ENCODE results near the gene OTUD1. TPM values are rescaled to one million over a fixed set of nuclear protein-coding genes. Genes with fewer than 3 reads are reported as not detected.

OTUD1 gene
- total RNA-seq, 1 experiment from 2014 or later = 23.9 TPM

DNA sequence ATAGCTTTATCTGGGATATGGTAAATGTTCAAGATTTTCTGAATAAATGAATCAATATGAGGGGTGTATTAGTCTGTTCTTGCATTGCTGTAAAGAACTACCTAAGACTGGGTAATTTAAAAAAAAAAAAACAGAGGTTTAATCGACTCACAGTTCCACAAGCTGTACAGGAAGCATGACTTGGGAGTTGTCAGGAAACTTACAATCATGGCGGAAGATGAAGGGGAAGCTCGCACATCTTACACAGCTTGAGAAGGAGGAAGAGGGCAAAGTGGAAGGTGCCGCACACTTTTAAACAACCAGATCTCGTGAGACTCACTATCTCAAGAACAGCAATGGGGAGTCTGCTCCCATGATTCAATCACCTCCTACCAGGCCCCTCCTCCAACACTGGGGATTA, 32.5 kb upstream of the OTUD1 start:
- CTCF ChIA-PET = no interaction called here
- Histone ChIP-seq H3K27ac (ENCODE audit: low read depth, low read length, poor library complexity, severe bottlenecking) (no peak overlapping the region), H3K4me3 (ENCODE audit: low read depth, low read length, poor library complexity, severe bottlenecking) (no peak overlapping the region), H3K27me3 (replicated peaks; ENCODE audit: insufficient read depth, low read depth, low read length, poor library complexity) (no peaks in the 10 kb centered on the region), H3K36me3 (ENCODE audit: insufficient read depth, low read length, poor library complexity, severe bottlenecking) (no peaks in the 10 kb centered on the region), H3K4me1 (ENCODE audit: insufficient read depth, low read length, poor library complexity, severe bottlenecking) (no peaks in the 10 kb centered on the region), H3K9me3 (ENCODE audit: low read depth, low read length, poor library complexity, severe bottlenecking) (no peaks in the 10 kb centered on the region)
- TF ChIP-seq, protein P1, sequence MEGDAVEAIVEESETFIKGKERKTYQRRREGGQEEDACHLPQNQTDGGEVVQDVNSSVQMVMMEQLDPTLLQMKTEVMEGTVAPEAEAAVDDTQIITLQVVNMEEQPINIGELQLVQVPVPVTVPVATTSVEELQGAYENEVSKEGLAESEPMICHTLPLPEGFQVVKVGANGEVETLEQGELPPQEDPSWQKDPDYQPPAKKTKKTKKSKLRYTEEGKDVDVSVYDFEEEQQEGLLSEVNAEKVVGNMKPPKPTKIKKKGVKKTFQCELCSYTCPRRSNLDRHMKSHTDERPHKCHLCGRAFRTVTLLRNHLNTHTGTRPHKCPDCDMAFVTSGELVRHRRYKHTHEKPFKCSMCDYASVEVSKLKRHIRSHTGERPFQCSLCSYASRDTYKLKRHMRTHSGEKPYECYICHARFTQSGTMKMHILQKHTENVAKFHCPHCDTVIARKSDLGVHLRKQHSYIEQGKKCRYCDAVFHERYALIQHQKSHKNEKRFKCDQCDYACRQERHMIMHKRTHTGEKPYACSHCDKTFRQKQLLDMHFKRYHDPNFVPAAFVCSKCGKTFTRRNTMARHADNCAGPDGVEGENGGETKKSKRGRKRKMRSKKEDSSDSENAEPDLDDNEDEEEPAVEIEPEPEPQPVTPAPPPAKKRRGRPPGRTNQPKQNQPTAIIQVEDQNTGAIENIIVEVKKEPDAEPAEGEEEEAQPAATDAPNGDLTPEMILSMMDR (conservative IDR thresholded peaks at IDR 0.05; ENCODE audit: low read depth, low read length) = no peak
- TF ChIP-seq EZH2 (IDR thresholded peaks at IDR 0.05; ENCODE audit: borderline replicate concordance, low read depth, low read length, poor library complexity, severe bottlenecking) = no peak
- DNase-seq (ENCODE audit: low spot score) = no peak
- no TSS peak for BruUV-seq (replicated peaks)
- POLR2A ChIA-PET (ENCODE audit: low non-redundant PET) = no interaction called here
- intact Hi-C loops (cut with micrococcal nuclease; ENCODE audit: unreplicated experiment) = no loop called here

DNA sequence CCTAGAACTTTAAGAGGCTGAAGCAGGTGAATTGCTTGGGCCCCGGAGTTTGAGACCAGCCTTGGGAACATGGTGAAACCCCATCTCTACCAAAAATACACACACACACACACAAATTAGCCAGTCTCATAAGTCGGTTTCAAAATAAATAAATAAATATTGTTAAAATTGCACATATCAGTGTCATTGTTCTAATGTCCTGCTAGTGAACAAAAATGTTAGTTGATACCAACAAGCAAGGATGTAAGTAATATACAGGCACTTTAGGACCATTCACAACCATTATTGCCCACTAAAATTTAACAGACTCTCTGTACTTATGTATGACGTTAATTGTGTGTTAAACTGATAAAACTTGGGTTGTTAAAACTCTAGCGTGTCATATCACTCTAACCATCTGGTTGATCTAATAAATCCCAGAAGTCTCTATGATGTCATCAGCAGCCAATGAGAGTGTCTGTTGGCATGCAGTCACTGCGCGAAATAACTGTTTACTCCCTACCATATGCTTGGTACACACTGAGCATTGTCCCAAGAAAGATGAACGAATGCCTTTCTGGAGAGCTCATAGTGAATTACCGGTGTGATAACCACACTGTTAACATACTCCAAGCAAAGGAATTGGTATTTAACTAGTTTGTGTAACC, 30.4 kb upstream of the OTUD1 start:
- no peaks in the 10 kb centered on the region for H3K27me3 ChIP-seq (replicated peaks; ENCODE audit: insufficient read depth, low read depth, low read length, poor library complexity)
- DNase-seq (ENCODE audit: low spot score) = no peak
- intact Hi-C loops (cut with micrococcal nuclease; ENCODE audit: unreplicated experiment) = no loop called here
- no peak overlapping the region for H3K4me3 ChIP-seq (ENCODE audit: low read depth, low read length, poor library complexity, severe bottlenecking)
- no peaks in the 10 kb centered on the region for H3K4me1 ChIP-seq (ENCODE audit: insufficient read depth, low read length, poor library complexity, severe bottlenecking)
- H3K36me3 ChIP-seq (ENCODE audit: insufficient read depth, low read length, poor library complexity, severe bottlenecking) = no peaks in the 10 kb centered on the region
- ChIA-PET POLR2A (ENCODE audit: low non-redundant PET) (no interaction called here), CTCF (no interaction called here)
- no TSS peak for BruUV-seq (replicated peaks)
- no peak overlapping the region for H3K27ac ChIP-seq (ENCODE audit: low read depth, low read length, poor library complexity, severe bottlenecking)
- TF ChIP-seq, protein P1 (conservative IDR thresholded peaks at IDR 0.05; ENCODE audit: low read depth, low read length) = no peak
- no peak for TF ChIP-seq EZH2 (IDR thresholded peaks at IDR 0.05; ENCODE audit: borderline replicate concordance, low read depth, low read length, poor library complexity, severe bottlenecking)
- H3K9me3 ChIP-seq (ENCODE audit: low read depth, low read length, poor library complexity, severe bottlenecking) = no peaks in the 10 kb centered on the region

DNA sequence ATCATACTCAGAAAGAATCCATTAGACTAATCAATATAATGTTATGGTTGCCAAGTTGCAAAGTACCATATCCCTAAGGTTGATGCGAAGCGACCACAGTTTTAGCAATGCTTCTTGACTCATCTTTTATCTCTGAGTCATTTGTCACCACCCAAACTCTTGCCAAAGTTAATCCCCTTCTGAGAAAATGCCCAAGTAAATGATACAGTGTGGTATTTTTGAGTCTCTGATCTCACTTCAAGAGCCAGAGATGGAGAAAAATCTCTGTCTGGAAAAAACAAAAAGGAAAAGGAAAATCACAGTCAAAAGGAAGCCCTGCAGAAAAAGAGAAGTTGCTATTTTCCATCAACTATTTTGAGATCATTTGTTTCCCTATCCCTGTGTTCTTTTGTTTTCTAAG, 26.7 kb upstream of the OTUD1 start:
- ChIA-PET CTCF (no interaction called here), POLR2A (ENCODE audit: low non-redundant PET) (no interaction called here)
- BruUV-seq (replicated peaks) = no TSS peak
- no peak overlapping the region for H3K27ac ChIP-seq (ENCODE audit: low read depth, low read length, poor library complexity, severe bottlenecking)
- H3K27me3 ChIP-seq (replicated peaks; ENCODE audit: insufficient read depth, low read depth, low read length, poor library complexity) = no peaks in the 10 kb centered on the region
- no peak overlapping the region for H3K4me3 ChIP-seq (ENCODE audit: low read depth, low read length, poor library complexity, severe bottlenecking)
- intact Hi-C loops (cut with micrococcal nuclease; ENCODE audit: unreplicated experiment) = no loop called here
- DNase-seq (ENCODE audit: low spot score) = peak; percentile 26
- no peaks in the 10 kb centered on the region for H3K9me3 ChIP-seq (ENCODE audit: low read depth, low read length, poor library complexity, severe bottlenecking)
- TF ChIP-seq EZH2 (IDR thresholded peaks at IDR 0.05; ENCODE audit: borderline replicate concordance, low read depth, low read length, poor library complexity, severe bottlenecking) = no peak
- TF ChIP-seq, protein P1 (conservative IDR thresholded peaks at IDR 0.05; ENCODE audit: low read depth, low read length) = no peak
- H3K4me1 ChIP-seq (ENCODE audit: insufficient read depth, low read length, poor library complexity, severe bottlenecking) = no peaks in the 10 kb centered on the region
- H3K36me3 ChIP-seq (ENCODE audit: insufficient read depth, low read length, poor library complexity, severe bottlenecking) = no peaks in the 10 kb centered on the region

Measured in A673 (cell line).